Muscle layer of colon (tissue), 2 donors: Measurements from ENCODE around the gene THTPA.

Experiments used
- H3K27ac ChIP-seq: one replicate; pipeline ENCODE4 v1.7.0; 2013; ENCODE audit warnings: low read depth, mild to moderate bottlenecking, low read length, moderate library complexity
- H3K27me3 ChIP-seq, 2 donors: one replicate each; pipeline ENCODE4 v1.7.0; 2013; ENCODE audit warnings: low read length in 2 of 2, mild to moderate bottlenecking in 2 of 2; ENCODE audit not compliant: insufficient read depth in 2 of 2, control insufficient read depth in 1 of 2
- H3K36me3 ChIP-seq: one replicate; pipeline ENCODE4 v1.7.0; 2013; ENCODE audit warnings: mild to moderate bottlenecking, low read length; ENCODE audit not compliant: insufficient read depth
- H3K4me1 ChIP-seq: one replicate; pipeline ENCODE4 v1.7.0; 2013; ENCODE audit warnings: mild to moderate bottlenecking, low read length; ENCODE audit not compliant: insufficient read depth
- H3K4me3 ChIP-seq, 2 donors: one replicate each; pipeline ENCODE4 v1.7.0; 2013; ENCODE audit warnings: low read length in 2 of 2, low read depth in 1 of 2, mild to moderate bottlenecking in 1 of 2, moderate library complexity in 1 of 2
- H3K9ac ChIP-seq: one replicate; pipeline ENCODE4 v1.7.0; 2013; ENCODE audit warnings: low read length
- H3K9me3 ChIP-seq: one replicate; pipeline ENCODE4 v1.7.0; 2013; ENCODE audit warnings: mild to moderate bottlenecking, low read length
- donor health status: abdominal sarcoma.
- donor health status: Adenocarcinoma of cecum.

The THTPA gene

GRCh38 chr14:23555882-23556699, at the start of gene THTPA:
Gene THTPA, plus strand, starts transcription at chr14:23556271. Its CDS starts 487 bp downstream, at chr14:23556758.
- Histone ChIP-seq H3K4me3 (peak within 1 kb of the TSS; percentile 90 to 98), H3K9me3 (no peaks in the 10 kb centered on the region), H3K4me1 (peaks cover 17% of the 10 kb centered on the region), H3K36me3 (peaks cover 19% of the 10 kb centered on the region), H3K27me3 (no peaks in the 10 kb centered on the region), H3K27ac (peak within 1 kb of the TSS; percentile 100), H3K9ac (peak within 1 kb of the TSS; percentile 83)

GRCh38 chr14:23512156-23512555, 43.9 kb upstream of the THTPA start:
- H3K9me3 ChIP-seq: no peaks in the 10 kb centered on the region
- peaks cover 19% of the 10 kb centered on the region for H3K4me1 ChIP-seq
- no peak overlapping the region for H3K27ac ChIP-seq
- H3K27me3 ChIP-seq: no peaks in the 10 kb centered on the region
- no peak overlapping the region for H3K4me3 ChIP-seq
- H3K36me3 ChIP-seq: peaks cover 7% of the 10 kb centered on the region
- H3K9ac ChIP-seq: no peak overlapping the region

- Histone ChIP-seq H3K9me3 (no peaks in the 10 kb centered on the region), H3K4me3 (no peak overlapping the region), H3K36me3 (no peaks in the 10 kb centered on the region), H3K27ac (peak overlapping the region; percentile 10), H3K27me3 (no peaks in the 10 kb centered on the region), H3K9ac (no peak overlapping the region), H3K4me1 (peaks cover 19% of the 10 kb centered on the region)
Measured at GRCh38 chr14:23513005-23513817, 42.9 kb upstream of the THTPA start.

- H3K4me1 ChIP-seq: peaks cover 19% of the 10 kb centered on the region
- H3K27me3 ChIP-seq: no peaks in the 10 kb centered on the region
- H3K9ac ChIP-seq: no peak overlapping the region
- no peaks in the 10 kb centered on the region for H3K36me3 ChIP-seq
- H3K4me3 ChIP-seq: no peak overlapping the region
- H3K27ac ChIP-seq: peak overlapping the region; percentile 10
- H3K9me3 ChIP-seq: no peaks in the 10 kb centered on the region
Measured at GRCh38 chr14:23513818-23514643, 42.0 kb upstream of the THTPA start.

GRCh38 chr14:23514644-23514957, 41.5 kb upstream of the THTPA start:
- no peaks in the 10 kb centered on the region for H3K36me3 ChIP-seq
- H3K4me1 ChIP-seq: peaks cover 19% of the 10 kb centered on the region
- H3K27me3 ChIP-seq: no peaks in the 10 kb centered on the region
- H3K4me3 ChIP-seq: no peak overlapping the region
- H3K9ac ChIP-seq: no peak overlapping the region
- no peaks in the 10 kb centered on the region for H3K9me3 ChIP-seq
- H3K27ac ChIP-seq: no peak overlapping the region

- H3K36me3 ChIP-seq: no peaks in the 10 kb centered on the region
- H3K4me1 ChIP-seq: peaks cover 19% of the 10 kb centered on the region
- no peaks in the 10 kb centered on the region for H3K9me3 ChIP-seq
- no peaks in the 10 kb centered on the region for H3K27me3 ChIP-seq
- H3K9ac ChIP-seq: no peak overlapping the region
- H3K27ac ChIP-seq: no peak overlapping the region
- no peak overlapping the region for H3K4me3 ChIP-seq
Measured at GRCh38 chr14:23517650-23518326, 38.3 kb upstream of the THTPA start.

GRCh38 chr14:23518709-23519108, 37.4 kb upstream of the THTPA start:
- no peaks in the 10 kb centered on the region for H3K27me3 ChIP-seq
- H3K27ac ChIP-seq: no peak overlapping the region
- no peak overlapping the region for H3K4me3 ChIP-seq
- H3K9ac ChIP-seq: no peak overlapping the region
- peaks cover 10% of the 10 kb centered on the region for H3K4me1 ChIP-seq
- H3K36me3 ChIP-seq: no peaks in the 10 kb centered on the region
- H3K9me3 ChIP-seq: no peaks in the 10 kb centered on the region

- H3K27ac ChIP-seq: no peak overlapping the region
- H3K9ac ChIP-seq: no peak overlapping the region
- H3K9me3 ChIP-seq: no peaks in the 10 kb centered on the region
- H3K36me3 ChIP-seq: no peaks in the 10 kb centered on the region
- H3K4me3 ChIP-seq: no peak overlapping the region
- H3K4me1 ChIP-seq: no peaks in the 10 kb centered on the region
- no peaks in the 10 kb centered on the region for H3K27me3 ChIP-seq
Measured at GRCh38 chr14:23520899-23521533, 35.1 kb upstream of the THTPA start.

- no peaks in the 10 kb centered on the region for H3K27me3 ChIP-seq
- no peak overlapping the region for H3K9ac ChIP-seq
- no peak overlapping the region for H3K27ac ChIP-seq
- H3K36me3 ChIP-seq: no peaks in the 10 kb centered on the region
- no peaks in the 10 kb centered on the region for H3K4me1 ChIP-seq
- H3K4me3 ChIP-seq: no peak overlapping the region
- no peaks in the 10 kb centered on the region for H3K9me3 ChIP-seq
Measured at GRCh38 chr14:23521785-23522640, 34.1 kb upstream of the THTPA start.

GRCh38 chr14:23522643-23523198, 33.4 kb upstream of the THTPA start:
- Histone ChIP-seq H3K9me3 (no peaks in the 10 kb centered on the region), H3K4me3 (no peak overlapping the region), H3K27ac (no peak overlapping the region), H3K9ac (no peak overlapping the region), H3K27me3 (no peaks in the 10 kb centered on the region), H3K36me3 (no peaks in the 10 kb centered on the region), H3K4me1 (no peaks in the 10 kb centered on the region)
